ENCODE measurements around the gene TMEM259.

The TMEM259 gene

DNA sequence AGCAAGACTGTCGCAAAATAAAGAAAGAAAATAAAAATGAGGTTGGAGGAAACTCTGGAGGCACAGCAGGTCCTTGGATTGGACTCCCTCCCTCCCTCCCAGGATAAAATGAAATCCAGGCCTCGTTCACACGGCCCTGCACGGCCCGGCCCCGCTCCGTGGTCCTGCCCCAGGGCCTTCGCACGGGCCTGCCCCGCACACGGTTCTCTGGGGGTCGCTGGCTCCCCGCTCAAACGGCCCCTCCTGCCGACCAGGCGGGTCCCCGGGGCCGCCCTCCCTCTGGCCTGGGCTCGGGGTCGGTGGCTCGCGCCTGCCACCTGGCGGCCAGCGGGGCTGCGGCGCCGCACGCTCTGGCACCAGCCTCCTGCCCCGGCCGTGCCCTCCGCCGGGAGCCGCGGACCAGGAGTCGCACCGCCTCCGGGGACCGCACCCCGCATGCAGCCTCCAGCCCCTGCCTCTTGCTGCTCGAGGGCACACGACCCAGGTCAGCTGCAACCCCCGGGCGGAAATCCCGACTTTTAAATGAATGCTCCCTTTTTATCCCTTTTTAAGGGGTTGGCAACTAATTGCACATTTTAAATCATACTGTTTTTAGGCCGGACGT lies 38.3 kb downstream of the TMEM259 start:
- peak; percentile 79 for DNase-seq

DNA sequence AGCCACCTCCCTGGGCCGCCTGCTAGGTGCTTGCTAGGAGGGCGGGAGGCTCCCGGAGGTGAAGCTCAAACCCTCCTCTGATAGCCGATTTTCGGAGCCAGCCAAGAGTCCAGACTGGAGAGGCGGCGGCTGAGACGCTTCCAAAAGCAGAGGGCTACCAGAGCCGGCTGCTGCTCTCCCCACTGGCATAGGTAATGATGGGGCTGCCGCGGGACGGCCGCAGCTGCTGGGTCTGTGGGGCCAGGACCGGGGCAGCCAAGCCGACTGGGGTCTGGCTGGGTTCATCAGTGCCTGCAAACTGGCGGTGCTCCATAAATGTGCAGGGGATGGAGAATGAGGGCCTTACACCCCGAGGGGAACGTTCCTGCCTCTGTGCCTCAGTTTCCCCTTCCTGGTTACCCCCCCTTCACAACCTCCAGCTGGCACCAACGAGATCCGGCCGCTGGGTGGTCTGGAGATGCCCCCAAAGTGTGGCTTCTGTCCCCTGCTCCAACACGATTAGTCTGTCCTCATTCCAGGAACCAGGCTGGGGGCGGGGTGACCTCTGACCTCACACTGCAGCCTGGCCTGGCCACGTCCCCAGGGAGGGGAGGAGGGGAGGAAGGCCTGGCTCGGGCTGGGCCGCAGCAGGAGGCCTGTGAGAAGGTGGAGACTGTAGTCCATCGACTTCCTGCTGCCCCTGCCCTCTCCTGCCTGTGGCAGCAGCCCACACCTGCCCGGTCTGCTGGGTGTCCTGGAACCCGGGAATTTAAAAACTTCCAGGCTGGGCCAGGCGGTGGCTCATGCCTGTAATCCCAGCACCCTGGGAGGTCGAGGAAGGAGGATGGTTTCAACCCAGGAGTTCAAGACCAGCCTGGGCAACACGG lies 40.6 kb downstream of the TMEM259 start:
- no peak for DNase-seq

DNA sequence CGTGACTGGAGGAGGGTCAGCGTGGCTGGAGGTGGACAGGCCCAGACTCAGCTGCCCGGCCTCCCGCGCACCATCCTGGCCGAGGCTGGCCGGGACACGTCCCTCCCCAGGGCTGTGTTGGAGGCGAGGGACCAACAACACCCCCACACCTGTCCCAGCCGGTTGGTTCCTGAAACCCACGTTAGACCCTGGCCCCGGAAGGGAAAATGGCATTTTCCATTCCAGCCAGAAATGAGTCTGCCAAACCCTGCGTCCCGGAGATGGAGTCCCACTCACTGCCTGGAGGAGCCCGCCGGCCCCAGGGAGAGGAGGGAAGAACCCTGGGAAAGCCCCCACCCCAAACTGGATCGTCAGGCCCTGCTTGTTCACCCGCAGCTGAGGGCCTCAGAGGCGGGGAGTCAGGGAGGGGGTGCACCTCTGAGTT lies 41.6 kb downstream of the TMEM259 start:
- DNase-seq, result no peak

DNA sequence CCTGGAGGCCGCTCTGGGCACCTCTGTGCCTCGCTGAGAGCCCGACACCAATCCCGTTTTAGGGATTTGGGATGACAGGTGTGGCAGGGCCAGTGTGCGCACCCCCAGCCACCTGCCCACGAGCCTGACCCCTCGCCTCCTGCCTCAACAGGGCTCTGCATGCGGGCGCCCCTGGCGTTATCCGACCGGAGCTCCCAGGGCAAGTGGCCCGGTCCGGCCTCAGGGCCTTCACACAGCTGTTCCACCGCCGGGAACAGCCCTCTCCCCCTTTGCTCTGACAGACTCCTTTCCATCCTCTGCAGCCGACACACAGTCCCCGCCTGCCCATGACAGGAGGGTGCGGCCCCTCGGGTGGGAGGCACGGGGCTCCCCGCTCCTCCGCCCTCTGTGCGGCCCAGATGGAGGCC lies 43.9 kb downstream of the TMEM259 start:
- no peak for DNase-seq

DNA sequence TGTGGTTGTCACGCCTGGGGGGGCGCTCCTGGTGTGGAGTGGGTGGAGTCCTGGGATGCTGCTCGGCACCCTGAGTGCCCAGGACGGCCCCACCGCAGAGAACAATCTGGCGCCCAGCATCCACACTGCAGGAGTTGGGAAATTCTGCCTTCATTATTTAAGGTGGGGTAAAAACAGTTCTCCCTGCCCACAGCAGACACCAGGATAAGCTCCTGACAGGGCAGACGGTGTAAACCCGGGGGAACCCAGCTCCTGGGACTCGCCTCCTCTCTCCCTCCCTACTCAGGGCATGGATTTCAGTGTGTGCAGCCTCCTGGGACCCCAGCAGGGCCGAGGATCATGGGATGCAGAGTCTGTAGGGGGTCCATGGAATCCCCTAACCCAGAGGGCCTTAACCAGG lies 44.4 kb downstream of the TMEM259 start:
- DNase-seq, result no peak

DNA sequence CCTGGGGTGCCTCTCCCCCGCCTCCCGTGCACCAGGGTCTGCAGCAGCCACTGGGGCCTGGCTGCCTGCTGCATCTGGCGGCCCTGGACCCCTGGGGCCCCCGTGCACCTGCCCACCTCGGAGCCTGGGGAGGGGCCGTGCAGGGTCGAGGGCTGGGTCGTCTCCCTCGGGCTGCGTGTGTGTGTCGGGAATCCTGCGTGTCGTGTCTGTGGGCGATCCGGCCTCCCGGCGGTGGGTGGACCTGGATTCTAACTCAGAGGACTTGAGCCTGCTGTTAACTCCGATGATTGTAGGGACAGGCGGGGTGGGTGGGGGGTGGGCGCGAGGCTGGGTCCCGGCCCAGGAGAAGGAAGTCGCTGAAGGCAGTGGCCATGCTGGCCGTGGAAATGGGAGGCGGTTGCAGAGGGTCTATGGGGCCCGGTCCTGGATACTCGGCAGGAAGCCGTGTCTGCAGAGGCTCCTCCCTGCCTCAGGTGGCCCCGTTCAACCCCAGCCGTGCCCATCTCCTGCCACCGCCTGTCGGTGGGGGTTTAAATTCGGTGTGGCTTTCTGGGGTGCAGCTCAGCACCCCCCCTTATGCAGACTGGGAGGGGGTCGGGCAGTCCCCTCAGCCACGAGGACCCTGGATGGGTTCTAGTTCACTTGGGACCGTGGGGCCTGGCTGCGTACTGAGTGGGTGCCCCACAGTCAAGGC lies 46.2 kb downstream of the TMEM259 start:
- DNase-seq, result no peak

DNA sequence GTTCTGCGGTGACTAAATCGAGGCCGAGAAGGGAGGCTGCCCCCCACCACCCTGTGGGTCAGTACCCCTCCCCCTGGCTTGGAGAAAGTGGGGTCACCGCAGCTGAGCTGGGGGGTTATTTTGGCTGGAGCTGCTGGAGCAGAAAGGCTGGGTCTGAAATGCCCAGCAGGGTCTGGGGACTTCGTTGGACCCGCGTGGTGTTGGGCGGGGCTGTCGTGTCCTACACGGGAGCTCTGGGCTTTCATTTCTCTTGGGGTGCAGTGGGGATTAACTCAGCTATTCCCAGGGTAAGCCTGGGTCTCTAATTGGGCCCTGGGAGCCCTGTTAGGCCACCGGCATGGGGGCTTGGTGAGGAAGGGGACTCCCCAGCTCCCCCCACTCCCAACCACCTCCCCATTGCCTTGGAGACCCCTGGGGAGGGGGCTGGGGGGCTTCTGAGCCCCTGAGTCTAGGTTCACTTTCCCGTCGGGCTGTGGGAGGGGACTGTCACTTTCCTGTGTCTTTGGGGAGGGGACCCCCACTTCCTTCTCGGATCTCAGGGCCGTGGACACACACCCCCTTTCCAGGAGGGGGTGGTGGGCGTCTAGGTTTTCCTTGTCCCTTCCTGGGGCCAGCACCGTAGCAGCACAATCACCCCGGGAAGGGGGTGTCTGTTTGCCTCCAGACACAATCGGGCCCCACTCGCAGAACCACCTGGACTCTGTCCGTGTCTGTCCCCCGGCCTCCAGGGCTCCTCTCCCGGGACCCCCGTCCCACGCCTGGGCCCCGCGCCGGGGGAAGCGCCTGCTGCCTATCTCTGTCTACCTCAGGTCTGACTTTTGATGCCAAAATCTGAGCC lies 47.0 kb downstream of the TMEM259 start:
- no peak for DNase-seq

DNA sequence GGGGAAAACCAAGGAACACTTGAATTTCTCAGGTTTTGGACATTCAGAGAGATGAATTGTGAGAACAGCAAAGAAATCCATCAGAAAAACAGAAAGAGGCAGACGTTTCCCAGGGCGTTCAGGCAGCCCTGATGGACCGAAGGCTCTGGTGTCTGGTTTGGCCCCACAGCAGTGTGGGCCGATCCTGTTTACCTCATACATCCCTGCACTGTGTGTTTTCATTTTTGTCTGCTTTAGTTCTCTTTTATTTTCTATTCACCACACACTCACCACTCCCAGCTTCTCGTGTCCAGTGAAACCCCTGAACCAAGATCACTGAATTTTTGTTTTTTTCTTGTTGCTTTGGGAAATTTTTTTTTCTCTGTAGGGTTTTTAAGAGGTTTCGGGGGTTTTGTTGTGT lies 48.6 kb downstream of the TMEM259 start:
- no peak for DNase-seq

DNA sequence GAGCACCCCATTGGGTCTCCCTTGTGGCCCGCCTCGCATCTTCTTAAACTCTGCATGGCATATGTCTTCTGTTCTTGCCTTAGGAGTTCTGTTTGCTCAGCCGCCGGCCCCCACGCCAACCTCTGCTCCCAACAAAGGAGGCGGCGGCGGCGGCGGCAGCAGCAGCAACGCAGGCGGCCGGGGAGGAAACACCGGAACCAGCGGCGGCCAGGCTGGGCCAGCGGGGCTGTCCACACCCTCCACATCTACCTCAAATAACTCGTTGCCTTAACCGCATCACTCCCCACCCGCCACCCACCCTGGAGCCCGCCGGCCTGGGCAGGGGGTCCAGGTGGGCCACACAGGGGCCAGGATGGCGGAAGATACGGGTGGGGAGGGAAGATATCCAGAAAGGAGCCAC lies 49.1 kb downstream of the TMEM259 start:
- DNase-seq, result no peak

DNA sequence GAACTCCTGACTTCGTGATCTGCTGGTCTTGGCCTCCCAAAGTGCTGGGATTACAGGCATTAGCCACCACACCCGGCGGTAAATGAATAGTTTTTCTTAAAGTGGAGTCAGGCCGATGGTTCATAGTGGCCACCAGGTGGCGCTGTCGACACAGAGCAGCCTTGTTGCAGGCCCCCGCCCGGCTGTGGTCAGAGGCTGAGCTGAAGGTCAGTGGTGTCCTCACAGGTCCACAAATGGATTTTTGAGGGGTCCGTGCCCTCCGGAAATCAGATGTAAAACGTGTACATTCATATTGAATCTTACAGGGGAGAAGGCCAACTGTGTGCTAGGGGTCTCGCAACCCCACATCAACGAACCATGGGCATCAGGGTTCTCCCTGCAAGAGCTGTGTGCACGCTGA lies 50.2 kb downstream of the TMEM259 start:
- peak; percentile 18 for DNase-seq

DNA sequence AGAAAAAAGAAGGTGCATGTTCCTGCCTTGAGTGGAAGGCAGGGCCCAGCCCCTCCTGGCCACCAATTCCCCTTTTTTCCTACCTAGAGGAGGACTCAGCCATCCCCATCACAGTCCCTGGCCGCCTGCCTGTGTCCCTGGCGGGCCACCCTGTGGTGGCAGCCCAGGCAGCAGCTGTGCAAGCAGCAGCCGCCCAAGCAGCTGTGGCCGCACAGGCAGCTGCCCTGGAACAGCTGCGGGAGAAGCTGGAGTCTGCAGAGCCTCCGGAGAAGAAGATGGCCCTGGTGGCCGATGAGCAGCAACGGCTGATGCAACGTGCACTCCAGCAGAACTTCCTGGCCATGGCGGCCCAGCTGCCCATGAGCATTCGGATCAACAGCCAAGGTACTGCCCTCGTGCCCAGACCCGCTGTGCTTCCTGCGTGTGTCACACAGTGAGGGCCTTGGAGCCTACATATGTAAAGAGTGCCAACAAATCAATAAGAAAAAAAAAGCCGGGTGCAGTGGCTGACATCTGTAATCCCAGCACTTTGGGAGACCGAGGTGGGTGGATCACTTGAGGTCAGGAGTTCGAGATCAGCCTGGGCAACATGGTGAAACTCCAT lies 54.3 kb downstream of the TMEM259 start:
- DNase-seq, result no peak

DNA sequence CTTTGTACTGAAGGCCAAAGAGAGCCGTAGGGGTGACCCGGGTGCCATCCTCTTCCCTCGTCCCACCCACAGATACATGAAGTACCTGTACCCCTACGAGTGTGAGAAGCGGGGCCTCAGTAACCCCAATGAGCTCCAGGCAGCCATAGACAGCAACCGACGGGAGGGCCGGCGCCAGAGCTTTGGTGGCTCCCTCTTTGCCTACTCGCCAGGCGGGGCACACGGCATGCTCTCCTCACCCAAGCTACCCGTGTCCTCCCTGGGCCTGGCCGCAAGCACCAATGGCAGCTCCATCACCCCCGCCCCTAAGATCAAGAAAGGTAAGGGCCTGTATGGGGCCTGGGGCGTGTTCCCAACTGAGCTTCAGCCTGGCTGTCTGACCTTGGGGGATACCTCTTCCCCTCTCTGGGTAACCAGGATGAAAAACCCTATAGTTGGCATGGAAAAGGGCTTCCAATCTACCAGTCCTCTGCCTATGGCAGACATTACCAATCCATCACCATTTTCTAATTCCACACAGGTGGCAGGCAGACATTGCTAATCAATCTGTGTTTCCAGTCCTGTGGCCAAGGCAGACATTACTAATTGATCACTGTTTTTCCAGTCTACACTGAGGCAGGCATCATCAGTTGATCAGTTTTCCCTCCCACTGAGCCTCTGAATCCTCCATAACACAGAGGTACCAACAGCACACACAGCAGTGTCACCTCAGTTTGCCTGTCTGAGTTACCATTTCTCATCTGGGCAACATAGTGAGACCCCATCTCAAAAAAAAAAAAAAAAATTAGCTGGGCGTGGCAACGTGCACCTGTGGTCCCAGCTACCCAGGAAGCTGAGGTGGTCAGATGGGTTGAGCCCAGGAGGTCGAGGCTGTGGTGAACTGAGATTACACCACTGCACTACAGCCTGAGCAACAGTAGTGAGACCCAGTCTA lies 55.9 kb downstream of the TMEM259 start:
- DNase-seq, result no peak

DNA sequence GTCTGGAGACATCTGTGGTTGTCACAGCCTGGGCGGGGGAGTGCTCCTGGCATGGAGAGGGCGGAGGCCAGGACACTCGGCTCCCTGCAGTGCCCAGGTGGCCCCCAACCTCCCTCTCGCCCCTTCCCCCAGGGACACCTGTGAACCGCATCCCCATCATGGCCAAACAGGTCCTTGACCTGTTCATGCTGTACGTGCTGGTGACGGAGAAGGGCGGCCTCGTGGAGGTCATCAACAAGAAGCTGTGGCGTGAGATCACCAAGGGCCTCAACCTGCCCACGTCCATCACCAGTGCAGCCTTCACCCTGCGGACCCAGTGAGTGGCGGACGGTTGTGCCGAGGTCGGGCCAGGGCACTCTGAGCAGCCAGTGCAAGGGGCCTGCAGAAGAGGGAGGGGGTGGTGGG lies 56.8 kb downstream of the TMEM259 start:
- no peak for DNase-seq

DNA sequence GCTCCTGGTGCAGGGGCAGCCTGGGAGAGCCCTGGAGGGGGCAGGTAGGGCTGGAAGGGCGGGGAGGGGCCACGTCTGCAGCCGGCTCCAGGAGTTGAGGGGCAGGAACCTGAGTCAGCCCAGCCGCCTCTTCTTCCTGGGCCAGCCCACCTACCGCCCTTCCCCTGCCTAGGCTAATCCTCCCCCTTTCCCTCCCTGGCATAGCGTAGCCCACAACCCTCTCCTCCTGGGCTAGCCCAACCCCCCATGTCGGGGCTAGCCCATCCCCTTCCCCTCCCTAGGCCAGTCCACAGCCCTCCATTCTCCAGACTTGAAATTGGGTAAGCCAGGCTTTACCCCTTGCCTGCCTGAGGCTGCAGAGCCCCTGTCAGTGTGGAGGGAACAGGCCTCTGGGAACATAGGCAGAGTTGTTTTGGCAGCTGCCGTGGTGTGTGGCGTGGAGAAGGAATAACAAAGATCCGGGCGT lies 57.4 kb downstream of the TMEM259 start:
- no peak for DNase-seq

DNA sequence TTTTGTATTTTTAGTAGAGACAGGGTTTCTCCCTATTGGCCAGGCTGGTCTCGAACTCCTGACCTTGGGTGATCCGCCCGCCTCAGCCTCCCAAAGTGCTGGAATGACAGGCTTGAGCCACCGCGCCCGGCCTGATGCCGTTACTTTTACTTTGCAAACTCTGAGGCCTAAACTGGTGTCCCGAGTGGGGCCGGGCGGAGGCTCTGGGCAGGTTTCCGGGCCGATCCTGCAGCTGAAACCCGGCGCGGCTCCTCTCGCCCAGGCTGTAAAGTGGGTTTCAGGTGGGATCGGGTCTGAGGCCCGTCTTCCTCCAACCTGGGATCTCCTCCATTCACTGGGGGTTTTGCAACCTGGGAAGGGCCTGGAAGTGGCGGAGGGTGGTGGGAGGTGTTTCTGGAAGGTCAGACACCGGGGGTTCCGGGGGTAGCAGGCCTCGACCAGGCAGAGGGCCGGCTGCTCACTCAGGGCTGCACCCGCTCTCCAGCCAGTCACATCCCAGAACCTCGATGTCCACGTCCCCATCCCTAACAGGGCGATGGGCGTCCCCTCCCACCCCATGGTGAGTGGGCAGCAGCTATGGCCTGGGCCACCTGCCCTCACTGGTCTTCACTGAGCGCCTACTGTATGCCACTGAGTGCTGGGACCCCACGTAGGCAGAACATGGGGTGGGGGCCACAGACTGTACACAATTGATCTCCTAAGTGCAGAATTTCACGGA lies 58.1 kb downstream of the TMEM259 start:
- no peak for DNase-seq

DNA sequence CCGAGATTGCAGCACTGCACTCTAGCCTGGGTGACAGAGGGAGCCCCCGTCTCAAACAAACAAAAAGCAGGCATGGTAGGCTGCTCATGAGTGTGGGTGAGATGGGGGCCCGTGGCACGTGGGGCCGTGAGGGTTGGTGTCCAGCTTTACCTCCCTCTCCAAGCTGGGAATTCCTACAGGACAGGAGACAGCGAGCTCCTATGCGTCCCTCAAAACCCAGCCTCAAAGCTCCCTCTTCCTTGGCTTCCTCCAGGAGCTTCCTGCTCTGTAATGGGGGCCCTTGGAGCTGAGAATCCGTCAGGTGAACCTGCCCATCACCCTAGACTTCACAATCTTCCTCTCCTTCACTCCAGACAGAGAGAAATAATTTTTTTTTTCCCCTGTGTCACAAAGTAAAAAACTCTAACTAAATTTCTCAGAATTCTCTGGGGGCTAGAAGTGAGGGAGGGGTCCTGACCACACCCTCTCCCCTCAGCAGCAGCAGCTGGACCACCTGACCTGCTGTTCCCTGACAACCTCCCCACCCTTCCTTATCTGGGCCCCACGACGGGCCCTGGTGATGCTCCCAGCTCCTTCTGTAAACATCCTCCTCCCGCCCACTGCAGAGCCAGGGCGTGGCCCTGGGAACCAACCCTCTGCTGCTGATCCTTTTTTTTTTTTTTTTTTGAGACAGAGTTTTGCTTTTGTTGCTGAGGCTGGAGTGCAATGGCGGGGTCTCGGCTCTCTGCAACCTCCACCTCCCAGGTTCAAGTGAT lies 58.9 kb downstream of the TMEM259 start:
- DNase-seq, result no peak

DNA sequence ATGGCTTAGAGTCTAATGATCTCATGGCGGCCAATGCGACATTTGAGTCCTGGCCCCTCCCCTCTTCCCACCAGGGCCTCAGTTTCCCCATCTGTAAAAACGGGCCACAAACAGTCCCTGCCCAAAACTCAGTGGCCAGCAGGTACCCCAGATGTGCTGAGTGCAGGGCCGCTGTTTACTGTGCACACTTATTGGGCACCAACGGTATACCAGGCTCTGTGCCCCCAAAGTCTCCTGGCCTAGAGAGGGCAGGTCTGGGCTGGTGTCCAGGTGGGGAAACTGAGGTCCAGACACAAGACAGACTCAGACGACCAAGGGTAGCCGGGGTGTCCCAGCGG lies 60.4 kb downstream of the TMEM259 start:
- no peak for DNase-seq

DNA sequence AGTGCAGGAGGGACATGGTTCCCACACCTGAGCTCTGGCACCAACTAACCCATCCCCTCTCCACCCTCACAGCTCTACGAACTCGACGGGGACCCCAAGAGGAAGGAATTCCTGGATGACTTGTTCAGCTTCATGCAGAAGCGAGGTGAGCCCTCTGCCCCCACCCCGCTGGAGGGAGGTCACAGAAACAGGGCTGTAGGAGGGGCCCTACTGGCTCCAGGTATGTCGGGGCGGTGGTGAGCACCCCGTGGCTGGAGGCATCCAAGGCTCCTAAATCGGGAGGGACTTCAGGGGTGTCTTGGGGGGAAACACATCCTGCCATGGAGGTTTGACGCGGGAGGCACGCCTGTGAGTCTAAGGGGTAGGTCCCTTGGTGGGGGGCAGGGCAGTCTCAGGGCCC lies 60.9 kb downstream of the TMEM259 start:
- no peak for DNase-seq

Measured in activated naive CD4-positive, alpha-beta T cell treated with Interleukin-2 at 50 U/mL for 16 hours (primary cell).